HG03066 (cell line): ENCODE data around the gene AOPEP.
A peak's percentile ranks its signal among the peaks of the same experiment; 100 is the strongest.

ENCODE experiments used
- ATAC-seq: cut with Tn5 transposase; IDR thresholded peaks from one replicate; pipeline ENCODE4 v1.9.1; 2021; ENCODE audit warnings: low read depth; ENCODE audit not compliant: unreplicated experiment

The AOPEP gene

GRCh38 chr9:94726495-94727191, at the start of gene AOPEP:
TSS of gene AOPEP (plus strand) at chr9:94726699. CDS start at chr9:94759784, 33,085 bp downstream.
- ATAC-seq = peak; percentile 95

DNA sequence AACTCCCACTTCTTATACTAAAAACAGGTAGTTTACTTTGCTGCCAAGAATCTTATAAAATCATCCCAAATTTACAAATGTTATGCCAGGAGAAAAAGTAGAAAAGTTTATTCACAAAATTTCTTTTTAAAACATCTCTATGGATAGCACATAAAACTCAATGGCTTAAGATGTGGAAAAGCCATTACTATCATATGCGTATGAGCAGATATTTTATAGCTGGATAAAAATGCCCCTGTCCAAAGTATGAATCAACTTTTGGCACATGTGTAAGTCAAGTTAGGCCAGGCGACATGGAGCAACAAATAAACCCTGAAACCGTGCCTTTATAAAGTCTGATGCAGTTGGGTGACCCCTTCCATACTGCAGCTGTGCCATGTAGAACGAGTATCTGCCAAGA, 48.6 kb upstream of the AOPEP start:
- ATAC-seq = no peak

- ATAC-seq = no peak
These were observed 46.9 kb upstream of the AOPEP start for GRCh38 chr9:94679587-94679986.

- ATAC-seq = no peak
These were observed 46.5 kb upstream of the AOPEP start for GRCh38 chr9:94680020-94680419.

DNA sequence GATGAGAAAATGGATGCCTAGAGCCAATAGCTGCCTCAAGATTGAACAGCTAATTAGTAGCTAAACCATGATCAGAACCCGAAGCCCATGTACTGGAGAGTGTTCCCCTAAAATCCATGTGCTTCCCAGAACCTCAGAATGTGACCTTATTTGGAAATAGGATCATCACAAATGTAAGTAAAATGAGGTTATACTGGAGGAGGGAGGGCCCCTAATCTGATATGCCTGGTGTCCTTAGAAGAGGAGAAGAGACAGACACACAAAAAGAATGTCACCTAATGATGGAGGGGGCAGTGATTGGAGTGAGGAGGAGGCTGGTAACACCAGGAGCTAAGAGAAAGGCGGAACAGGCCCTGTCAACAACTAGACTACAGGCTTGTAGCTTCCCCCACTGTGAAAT, 45.9 kb upstream of the AOPEP start:
- ATAC-seq = no peak

- ATAC-seq = no peak
These were observed 45.0 kb upstream of the AOPEP start for GRCh38 chr9:94681508-94681907.

DNA sequence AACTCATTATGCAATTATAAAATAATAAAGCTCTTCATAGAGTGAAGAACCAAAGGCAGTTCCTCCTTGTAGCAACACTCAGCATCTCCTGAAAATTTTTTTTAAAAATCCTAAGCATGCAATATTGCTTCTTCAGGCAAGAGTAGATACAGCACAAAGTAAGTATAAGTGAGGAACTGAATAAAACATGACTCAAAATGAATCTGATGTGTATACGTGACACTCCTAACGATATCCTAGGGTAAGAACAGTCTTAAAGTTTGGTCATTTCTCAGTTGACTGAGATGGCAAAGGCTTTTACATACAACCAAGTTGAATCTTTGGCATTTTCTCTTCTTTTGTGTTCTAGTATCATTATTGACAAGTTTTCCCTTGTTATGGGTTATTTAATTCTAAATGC, 41.1 kb upstream of the AOPEP start:
- no peak for ATAC-seq

DNA sequence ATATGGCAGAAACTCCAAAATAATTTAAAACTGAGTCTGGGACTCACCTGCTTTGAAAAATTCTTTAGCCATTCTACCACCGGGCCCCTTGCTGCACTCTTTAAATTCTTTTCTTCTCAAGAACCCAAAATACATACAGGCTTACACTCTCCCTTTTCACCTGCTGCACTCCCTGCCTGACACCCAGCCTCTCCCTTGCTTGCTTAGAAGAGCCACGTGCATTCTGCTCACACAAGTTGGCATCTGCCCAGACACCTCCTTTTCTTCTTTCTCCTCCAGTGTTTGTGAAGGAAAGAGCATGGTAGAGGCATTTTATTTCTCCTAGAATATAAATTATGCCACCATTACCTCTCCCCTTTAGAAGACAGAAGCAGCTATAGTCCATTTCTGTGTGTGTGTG, 39.0 kb upstream of the AOPEP start:
- no peak for ATAC-seq

- no peak for ATAC-seq
These were observed 36.2 kb upstream of the AOPEP start for GRCh38 chr9:94690344-94690743.

GRCh38 chr9:94692601-94693000, 33.9 kb upstream of the AOPEP start:
- ATAC-seq = no peak

DNA sequence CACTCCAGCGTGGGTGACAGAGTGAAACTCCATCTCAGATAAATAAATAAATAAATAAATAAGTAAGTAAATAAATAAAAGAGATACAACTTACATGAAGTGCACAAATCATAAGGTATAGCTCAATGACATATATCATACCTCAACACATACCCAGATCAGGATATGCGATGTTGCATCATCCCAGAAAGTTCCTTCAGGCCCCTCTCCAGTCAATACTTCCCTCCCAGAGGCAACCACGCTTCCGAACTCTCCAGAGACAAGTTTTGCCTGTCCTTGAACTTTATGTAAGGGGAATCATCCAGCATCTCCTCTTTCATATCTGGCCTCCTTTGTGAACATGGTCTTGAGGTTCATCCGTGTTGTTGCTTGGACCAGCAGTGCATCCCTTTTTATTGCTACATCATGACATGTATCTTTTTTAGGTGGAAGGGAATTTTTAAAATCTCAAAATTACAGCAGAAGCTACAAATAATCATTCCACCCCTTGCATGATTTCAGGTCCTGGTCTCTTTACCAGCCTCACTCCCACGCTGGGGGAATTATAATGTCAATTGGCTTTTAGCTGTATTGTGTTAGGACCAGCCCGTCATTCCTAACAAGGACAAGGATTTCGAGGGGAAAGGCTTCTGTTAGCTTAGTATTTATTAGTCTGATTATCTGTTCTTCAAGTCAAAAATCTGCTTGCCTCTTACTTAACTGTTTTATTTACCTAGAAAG, 32.9 kb upstream of the AOPEP start:
- ATAC-seq = no peak

DNA sequence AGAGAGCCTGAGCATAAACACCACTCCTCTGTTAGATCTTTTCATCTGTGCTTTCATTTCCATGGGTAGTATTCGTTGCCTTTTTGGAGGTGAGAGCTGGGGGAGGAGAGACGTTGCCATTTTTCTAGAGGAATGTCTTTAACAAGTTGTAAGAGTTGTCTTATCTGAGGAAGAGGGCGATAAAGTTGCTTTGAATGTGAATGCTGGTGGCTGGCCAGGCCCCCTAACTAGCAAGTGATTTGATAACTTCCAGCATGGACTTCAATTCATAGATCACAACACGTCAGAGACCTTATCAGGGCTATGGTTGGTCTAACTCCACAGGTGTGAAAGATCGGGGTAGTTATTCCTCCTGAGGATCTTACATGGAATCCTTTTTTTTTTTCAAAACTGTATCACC, 30.0 kb upstream of the AOPEP start:
- no peak for ATAC-seq

DNA sequence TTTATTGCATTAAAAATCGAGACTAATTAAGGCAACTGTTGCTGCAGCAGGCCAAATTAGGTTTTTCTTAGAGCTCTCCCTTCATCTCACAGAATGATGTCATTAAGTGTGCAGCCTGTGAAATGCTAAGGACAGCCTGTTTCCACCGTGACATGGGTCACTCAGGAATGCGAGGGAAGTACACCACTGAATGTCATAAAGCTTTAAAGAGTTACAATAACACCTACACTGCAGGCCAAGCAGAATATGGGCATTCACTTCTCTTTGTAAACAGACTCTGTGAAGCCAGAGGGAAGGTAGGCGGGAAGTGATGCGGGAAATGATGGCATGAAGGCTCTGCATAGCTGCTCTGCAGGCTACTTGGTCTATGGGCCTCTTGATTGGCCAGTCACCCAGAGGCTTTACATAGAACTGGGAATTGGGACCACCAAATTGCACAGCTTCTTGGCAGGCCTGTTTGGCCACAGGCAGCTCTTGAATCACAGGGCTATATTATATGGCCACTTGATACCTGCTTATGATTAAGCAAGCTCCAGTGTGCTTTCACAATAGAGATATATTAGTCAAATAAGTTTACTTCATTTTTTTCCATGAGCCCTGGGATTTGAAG, 28.4 kb upstream of the AOPEP start:
- ATAC-seq = no peak

DNA sequence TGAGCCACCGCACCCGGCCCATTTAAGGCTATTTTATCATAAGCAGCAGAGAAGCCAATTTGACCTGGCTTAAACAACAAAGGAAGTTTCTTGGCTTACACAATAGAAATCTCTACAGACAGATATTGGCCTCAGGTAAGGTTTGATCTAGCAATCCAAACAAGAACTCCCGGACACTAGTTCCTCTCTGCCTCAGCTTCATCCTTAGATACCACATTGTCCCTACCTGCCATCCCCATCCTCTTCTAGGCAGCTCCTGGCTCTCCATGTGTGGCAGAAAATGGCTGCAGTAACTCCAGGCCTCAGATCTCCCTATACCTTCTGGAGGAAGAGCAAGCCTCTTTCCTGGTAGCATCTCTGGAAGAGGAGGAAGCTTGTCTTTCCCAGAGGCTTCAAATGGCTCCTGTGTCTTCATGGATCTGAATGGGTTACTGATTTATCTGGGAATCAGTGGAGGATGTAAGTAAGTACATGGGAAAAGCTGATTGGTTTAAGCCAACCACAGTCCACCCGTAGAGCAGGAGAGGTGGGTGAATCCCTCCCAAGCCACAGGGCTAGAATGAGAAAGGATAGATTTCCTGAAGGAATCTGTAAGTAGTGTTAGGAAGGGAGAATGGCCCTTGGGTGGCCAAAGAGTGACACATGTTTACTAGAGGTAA, 26.7 kb upstream of the AOPEP start:
- no peak for ATAC-seq

- no peak for ATAC-seq
These were observed 26.1 kb upstream of the AOPEP start for GRCh38 chr9:94700445-94700844.

DNA sequence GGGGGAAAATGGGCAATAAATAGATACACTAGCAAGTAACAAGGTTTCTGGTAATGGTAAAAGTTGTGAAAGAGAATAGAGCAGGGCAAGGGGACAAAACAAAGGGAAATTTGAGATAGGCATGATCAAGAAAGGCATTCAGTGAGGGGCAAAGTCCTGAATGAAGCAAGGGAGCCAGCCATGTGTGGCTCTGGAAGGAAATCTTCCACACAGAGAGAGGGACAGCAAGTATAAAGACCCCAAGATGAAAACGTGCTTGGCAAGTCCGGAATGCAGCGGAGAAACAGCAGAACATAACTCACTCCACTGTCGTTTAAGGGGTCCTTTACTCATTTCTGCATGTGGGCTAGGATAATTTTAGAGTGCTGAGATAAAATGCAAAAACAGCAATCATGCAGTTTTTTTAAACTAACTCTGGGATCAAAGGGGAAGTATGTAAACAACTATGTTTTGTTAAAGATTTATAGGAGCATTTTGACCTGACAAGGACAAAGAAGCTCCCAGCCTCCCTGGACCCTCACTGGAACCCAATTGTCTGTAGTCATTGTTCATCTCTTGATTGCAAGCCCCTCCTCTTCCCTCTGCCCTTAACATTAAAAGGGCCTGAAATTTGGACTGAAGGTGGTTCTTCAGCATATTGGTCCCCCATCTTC, 22.9 kb upstream of the AOPEP start:
- ATAC-seq = no peak

DNA sequence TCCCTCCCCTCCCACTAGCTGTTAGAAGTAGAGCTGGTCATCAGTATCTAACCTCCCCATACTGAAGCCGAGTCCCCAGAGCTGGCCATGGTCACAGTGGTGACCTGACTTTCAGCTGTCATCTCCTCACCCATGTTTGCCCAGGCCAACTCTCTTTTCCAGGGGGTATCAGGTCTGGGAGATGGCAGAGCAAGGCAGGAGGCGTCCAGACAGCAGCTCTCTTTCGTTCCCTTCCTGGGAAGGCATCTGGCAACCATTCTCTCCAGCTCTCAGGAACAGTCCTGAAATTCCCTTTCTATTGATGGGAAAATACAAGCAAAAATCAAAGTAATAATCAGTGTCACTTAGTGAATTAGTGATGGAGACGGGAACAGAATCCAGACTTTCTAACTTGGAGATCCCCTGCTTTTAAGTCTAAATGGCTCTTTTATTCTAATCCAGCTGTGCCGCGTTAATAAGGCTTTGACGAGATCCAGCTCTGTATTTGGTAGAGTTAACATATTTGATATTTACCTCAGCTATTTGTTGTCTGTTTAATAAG, 21.3 kb upstream of the AOPEP start:
- ATAC-seq = no peak

- no peak for ATAC-seq
These were observed 19.6 kb upstream of the AOPEP start for GRCh38 chr9:94706922-94707321.

GRCh38 chr9:94713436-94714215, 12.9 kb upstream of the AOPEP start:
- ATAC-seq = no peak

DNA sequence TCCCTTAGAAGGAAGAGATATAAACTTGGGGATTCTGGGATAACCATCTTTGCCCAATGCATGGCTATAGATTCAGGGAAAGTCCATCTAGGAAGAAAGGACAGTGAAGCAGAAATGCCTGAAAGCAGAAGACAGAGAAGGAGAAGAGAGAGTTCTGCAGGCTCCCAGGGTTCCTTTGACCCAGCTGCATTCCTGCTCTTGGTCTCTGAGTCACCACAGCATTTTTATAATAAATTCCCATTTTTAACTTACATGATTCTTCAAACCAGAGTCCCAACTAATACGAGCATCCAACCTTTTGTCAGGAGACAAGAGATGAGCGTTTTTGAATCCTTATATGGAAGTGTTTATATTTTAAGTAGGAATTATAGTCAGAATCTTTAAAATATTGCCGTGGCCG, 12.0 kb upstream of the AOPEP start:
- ATAC-seq = no peak
